HG02588 (cell line): ENCODE measurements around the gene CLBA1.
"Not testable (repeated sequence)": the region's sequence is repeated elsewhere in the genome, so short reads cannot be mapped to it uniquely, and the experiment has no call there.

Source experiments
- ATAC-seq: cut with Tn5 transposase; IDR thresholded peaks from one replicate; pipeline ENCODE4 v1.9.1; 2021; ENCODE audit warnings: mild to moderate bottlenecking, moderate library complexity; ENCODE audit not compliant: unreplicated experiment

CLBA1 gene

DNA sequence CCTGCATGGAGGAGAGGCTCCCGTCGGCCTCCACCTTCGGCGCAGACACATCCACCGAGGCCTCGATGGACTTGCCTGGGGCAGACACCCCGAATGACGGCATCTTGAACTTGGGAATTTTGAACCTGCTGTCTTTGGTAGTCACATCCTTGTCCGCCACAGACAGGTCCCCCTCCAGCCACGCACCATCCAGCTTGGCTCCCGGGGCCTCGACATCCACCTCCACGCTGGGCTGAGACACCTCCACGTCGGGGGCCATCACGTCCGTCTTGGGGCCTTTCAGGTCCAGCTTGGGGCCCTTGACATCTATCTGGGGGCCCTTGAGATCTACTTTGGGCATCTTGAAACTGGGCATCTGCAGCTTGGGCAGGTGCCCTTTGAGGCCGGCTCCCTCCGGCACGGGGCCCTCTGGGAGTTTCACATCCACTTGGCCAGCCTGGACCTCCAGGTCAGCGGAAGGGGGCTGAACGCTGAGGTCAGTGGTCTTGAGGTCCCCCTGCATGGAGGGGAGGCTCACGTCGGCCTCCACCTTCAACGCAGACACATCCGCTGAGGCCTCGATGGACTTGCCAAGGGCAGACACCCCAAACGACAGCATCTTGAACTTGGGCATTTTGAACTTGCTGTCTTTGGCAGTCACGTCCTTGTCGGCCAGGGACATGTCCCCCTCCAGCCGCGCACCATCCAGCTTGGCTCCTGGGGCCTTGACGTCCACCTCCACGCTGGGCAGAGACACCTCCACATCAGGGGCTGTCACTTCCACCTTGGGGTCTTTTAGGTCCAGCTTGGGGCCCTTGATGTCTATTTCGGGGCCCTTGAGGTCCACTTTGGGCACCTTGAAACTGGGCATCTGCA lies 37.5 kb upstream of the CLBA1 start:
- not testable (repeated sequence) for ATAC-seq

DNA sequence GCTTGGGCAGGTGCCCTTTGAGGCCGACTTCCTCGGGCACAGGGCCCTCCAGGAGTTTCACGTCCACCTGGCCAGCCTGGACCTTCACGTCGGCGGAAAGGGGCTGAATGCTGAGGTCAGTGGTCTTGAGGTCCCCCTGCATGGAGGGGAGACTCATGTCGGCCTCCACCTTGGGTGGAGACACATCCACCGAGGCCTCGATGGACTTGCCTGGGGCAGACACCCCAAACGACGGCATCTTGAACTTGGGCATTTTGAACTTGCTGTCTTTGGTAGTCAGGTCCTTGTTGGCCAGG lies 36.9 kb upstream of the CLBA1 start:
- no peak for ATAC-seq

DNA sequence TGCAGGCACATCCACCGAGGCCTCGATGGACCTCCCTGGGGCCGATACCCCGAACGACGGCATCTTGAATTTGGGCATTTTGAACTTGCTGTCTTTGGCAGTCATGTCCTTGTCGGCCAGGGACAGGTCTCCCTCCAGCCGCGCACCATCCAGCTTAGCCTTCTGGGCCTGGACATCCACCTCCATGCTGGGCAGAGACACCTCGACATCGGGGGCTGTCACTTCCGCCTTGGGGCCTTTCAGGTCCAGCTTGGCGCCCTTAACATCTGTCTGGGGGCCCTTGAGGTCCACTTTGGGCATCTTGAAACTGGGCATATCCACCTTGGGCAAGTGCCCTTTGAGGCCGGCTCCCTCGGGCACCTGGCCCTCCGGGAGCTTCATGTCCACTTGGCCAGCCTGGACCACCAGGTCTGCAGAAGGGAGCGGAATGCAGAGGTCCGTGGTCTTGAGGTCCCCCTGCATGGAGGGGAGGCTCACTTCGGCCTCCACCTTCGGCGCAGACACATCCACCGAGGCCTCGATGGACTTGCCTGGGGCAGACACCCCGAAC lies 36.1 kb upstream of the CLBA1 start:
- not testable (repeated sequence) for ATAC-seq

DNA sequence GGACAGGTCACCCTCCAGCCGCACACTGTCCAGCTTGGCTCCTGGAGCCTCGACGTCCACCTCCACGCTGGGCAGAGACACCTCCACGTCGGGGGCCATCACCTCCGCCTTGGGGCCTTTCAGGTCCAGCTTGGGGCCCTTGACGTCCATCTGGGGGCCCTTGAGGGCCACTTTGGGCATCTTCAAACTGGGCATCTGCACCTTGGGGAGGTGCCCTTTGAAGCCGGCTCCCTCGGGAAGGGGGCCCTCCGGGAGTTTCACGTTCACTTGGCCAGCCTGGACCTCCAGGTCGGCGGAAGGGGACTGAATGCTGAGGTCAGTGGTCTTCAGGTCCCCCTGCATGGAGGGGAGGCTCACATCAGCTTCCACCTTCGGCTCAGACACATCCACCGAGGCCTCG lies 35.6 kb upstream of the CLBA1 start:
- no peak for ATAC-seq

DNA sequence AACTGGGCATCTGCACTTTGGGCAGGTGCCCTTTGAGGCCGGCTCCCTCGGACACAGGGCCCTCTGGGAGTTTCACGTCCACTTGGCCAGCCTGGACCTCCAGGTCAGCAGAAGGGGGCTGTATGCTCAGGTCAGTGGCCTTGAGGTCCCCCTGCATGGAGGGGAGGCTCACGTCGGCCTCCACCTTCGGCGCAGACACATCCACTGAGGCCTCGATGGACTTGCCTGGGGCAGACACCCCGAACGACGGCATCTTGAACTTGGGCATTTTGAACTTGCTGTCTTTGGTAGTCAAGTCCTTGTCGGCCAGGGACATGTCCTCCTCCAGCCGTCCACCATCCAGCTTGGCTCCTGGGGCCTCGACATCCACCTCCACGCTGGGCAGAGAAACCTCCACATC lies 34.9 kb upstream of the CLBA1 start:
- ATAC-seq: not testable (repeated sequence)

DNA sequence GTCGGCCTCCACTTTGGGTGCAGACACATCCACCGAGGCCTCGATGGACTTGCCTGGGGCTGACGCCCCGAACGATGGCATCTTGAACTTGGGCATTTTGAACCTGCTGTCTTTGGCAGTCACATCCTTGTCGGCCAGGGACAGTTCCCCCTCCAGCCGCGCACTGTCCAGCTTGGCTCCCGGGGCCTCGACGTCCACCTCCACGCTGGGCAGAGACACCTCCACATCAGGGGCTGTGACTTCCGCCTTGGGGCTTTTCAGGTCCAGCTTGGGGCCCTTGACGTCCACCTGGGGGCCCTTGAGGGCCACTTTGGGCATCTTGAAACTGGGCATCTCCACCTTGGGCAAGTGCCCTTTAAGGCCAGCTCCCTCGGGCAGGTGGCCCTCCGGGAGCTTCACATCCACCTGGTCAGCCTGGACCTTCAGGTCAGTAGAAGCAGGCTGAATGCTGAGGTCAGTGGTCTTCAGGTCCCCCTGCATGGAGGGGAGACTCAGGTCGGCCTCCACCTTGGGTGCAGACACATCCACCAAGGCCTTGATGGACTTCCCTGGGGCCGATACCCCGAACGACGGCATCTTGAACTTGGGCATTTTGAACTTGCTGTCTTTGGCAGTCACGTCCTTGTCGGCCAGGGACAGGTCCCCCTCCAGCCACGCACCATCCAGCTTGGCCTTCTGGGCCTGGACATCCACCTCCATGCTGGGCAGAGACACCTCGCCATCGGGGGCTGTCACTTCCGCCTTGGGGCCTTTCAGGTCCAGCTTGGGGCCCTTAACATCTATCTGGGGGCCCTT lies 33.5 kb upstream of the CLBA1 start:
- ATAC-seq: not testable (repeated sequence)

DNA sequence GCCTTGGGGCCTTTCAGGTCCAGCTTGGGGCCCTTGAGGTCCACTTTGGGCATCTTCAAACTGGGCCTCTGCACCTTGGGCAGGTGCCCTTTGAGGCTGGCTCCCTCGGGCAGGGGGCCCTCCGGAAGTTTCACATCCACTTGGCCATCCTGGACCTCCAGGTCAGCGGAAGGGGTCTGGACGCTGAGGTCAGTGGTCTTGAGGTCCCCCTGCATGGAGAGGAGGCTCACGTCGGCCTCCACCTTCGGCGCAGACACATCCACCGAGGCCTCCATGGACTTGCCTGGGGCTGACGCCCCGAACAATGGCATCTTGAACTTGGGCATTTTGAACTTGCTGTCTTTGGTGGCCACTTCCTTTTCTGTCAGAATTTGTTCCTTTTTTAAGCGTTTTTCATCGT lies 32.5 kb upstream of the CLBA1 start:
- no peak for ATAC-seq

DNA sequence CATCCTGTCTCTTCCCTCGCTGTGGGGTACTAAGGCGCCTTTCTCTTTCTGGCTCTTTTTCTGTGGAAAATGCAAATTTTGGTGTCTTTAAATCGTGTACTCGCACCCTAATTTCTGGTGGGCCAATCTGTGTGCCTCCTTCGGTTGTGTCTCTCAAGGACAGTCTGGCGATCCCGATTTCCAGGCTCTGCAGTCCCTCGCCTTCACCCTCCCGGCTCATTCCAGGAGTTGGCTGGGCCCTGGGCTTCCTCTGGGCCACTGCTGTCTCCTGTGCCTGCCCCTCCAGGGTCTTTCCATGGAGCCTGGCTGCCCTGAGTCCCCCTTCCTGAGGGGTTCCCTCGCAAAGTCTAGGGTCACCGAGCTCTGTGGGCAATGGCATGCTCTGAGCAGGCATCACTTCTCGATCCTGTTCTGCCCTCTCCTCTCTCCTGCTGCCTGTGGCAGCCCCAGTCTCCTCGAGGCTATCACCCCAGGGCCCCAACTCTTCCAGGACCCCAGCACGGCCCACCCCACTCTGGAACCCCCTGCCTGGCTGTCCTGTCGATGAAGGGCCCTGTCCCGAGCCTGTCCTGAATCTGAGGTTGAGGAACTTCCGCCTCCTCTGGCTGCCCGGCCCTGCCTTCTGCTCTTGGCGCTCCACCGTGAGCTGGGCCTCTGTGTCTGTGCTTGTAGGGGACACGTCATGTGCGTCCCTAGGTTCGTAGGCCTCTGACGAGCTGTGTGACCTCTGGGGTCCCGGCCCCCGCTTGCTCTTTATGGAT lies 31.5 kb upstream of the CLBA1 start:
- ATAC-seq: no peak

DNA sequence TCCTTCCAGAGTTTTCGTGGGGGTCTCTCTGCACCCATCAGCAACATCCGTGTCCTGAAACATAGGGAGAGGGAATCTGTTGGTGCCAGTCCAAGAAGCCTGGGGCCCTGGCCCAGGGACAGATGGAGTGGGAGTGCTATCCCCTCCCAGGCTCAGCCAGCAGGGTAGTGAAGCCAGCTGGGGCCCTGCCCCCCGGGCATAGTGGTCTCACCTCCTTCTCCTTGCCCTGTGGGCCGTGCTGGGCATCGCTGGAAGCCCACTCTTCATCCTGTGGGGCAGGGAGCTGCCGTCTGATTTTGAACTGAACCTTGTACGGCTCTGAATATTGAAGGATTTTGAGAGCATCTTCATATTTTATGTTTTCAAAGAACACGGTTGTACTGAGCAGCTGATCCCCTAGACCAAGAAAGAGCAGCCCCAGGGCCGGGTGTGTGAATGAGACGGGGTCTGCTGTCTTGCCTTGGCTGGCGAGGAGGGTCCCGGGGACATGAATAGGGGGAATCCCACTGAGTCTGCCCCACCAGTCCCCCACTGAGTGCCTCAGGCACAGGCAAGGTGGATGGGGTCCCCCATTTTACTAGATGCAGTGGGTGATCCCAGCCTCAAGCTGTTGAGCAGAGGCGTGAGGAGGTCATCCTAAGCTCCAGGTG lies 30.7 kb upstream of the CLBA1 start:
- ATAC-seq: no peak

DNA sequence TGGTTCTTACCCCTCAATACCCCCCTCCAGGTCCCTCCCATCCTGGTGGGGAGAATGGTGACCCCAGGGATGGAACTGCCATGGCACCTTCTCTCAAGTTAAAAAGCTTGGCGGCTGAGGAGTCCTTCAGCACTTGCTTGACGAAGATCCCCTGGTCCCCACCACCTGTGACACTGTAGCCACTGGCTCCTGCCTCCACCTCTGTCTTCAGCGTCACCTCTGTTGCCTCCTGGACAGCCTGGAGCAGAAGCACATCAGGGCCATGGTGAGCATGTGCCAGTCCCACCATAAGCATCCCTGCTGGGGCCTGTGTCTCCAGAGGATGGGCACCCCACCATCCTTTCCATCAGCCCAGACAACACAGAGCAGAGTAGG lies 30.2 kb upstream of the CLBA1 start:
- no peak for ATAC-seq

DNA sequence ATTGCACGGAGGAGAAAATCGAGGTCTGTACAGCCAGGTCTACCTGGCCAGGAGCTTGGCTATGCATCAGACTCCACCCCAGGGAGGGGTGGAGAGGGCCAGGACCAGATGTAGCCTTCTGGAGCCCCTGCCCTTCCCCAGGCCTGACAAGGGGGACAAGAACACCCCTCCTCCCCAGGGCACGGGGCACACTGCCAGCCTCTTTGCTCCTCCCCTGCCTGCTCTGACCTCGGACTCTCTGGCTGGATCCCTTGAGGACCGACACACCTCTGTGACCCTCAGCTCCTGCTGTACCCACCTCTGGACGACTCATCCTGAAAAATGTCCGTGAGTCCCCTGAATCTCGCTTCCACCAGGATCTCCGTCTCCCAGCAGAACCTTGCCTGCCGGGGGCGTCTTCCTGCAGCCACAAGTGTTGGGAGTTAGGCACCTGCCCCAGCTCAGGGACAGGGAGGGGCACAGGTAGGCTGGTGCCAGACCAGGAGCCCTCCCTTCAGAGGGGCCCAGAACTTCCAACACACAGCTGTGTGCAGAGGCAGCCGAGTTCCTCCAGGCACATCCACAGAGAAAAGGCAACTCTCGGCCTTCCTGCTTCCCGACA lies 29.2 kb upstream of the CLBA1 start:
- ATAC-seq: no peak

DNA sequence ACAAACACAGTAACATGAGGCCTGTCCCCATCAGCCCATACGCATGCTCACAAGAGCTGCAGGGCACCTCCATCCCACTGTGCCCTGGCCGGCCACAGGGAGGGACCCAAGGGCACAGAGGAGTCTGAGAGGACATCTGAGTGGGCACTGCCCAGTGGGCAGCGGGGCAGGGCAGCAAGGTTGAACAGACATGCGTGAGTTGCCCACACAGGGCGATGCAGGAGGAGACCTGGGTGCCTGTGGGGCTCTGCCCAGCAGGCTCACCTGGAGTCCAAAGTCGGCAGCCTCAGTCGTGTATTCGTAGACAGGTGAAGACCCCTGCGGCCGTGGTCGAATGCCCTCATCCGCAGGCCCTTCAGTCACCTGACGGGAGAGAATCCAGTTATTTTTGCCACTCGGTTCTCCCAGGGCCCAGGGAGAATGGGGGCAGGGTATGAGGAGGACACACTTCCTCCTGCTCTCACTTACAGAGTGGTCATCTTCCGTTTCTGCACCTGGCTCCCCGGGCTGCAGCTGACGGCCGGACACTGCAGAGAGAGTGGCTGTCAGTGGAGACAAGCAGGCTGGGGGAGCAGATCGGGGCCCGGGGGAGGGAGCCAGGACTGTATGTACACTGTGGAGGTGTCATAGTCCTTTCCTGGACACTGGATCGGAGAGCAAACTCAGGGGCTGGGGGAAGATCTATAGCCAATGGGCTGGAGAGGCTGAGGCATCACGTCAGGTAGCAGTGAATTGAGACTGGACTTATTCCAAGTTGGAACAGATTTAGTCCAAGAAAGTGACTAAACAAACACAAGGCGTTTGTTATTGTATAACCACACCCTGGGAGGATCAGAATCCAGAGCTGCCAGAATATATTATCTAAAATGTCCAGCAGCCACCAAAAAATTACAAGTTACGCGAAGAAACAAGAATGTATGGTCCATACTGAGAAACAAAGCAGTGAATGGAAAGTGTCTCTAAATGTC lies 28.2 kb upstream of the CLBA1 start:
- ATAC-seq: no peak

DNA sequence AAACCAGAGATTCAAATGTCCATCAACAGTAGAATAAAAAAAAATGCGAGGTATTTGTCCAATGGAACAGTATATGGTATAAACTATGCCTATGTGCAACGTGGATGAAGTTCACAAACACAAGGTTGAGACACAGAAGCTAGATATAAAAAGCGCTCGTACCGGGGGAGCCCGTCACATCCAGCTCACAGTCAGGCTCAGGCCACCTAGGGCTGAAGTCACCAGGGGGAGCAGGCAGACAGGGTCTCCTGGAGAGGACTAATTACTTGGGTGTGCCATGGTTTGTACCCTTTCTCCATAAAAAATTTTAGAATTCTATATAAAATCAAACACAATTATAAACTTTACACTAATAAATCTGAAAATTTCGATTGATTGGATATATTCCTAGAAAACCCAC lies 21.0 kb upstream of the CLBA1 start:
- no peak for ATAC-seq

DNA sequence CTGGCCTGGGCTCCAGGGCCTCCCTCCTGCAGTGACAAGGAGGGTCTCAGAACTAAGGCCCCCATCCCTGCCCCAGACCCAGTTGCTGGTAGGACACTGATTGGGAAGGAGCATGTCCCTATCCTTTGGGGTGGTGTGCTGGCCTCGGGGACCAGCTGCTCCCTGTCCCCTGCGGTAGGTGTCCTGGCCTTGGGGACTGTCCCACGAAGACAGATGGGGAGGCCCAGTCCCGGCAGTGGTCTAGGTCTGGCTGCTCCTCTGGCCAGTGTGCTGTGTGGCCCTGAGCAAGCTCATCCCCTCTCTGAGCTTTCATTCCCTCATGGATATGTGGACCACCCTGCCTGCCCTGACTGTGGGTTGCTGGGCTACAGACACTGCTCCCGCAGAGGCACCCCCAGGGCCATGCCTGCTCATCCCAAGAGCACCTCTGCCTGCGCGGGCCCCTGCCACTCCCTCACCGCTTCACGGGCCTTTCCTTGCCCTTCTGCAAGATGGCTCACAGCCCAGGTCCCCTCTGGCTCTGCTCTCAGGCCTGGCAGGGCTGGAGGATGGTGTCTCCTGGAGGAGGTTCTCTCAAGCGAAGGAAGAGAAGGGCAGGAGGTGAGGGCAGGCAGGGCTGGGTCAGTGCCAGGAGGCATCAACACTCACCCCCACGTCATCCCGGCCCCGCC lies 19.9 kb upstream of the CLBA1 start:
- ATAC-seq: no peak

DNA sequence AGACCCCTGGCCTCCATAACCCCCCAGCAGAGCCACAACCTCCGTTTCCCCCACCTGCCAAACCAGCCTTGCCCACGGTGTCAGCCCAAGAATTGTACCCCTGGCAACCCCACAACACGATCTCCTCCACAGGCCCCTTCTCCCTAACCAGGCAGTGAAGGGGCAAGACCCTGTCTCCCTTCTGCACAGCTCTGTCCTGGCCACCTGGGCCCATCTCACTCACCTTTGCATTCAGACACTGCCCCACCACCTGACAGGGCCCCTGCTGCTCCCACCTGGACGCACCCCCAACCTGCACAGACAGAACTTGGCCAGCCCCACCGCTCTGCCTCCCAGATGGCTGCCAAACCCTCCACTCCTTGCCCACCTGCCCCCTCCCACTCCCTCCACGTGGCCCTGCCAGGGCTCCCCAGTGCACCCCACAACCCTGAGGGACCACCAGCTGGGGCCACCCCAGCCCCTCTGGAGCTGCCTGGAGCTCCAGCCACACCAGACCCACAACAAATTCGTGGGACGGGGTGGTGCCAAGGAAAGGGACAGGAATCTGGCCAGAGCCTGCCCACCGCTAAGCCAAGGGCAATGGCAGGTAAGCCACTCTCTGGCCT lies 19.2 kb upstream of the CLBA1 start:
- no peak for ATAC-seq

DNA sequence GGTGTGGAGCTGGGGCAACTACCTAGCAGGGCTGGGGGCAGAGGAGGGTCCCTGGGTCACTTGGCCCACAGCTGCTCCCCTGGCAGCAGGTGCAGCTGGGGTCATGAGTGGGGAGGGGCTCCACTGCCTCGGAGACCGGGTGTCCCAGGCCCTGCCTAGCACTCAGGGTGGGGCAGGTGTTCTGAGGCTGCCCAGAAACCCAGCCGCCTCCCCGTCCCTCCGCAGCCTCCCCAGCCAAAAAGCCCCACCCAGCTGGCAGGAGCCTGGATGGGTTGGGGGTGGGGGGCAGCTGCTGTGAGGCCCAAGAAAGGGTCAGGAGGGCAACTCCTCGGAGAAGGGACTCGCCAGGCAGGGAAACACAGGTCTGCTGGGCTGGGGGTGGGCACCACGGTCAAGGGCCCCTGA lies 18.6 kb upstream of the CLBA1 start:
- no peak for ATAC-seq

DNA sequence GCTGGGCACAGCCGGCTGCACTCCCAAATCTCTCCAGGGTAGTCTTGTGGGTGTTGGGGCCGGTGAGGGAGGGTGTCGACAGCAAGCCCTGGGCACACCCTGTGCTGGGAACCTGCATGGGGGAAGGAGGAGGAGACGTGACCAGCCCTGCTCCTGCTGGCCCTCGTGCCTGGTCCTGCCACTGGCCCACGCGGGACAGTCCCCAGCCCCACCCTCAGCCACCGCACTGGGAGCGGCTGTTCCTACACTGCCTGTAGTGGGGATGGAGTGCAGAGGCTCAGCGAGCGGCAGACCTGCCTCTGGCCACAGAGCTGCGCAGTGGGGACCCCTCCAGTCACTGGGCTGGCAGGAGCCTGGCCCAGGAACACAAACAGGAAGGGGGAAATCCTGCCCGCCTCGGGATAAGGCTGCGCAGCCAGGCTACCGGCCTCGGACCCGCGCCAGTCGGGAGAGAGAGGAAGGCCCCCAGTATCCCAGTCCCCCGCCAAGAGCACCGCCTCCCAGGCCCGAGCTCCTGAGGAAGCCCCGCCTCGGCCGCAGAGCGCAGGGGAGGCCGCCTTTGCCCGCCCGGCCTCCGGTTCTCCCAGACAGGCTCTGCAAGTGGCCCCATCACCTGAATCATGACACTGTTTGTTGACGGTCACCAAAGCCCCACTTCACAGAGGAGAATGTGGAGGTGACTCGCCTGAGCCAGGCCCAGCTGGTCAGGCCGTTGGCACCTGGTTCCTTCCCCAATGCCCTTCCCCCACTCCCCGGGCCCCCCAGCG lies 18.0 kb upstream of the CLBA1 start:
- no peak for ATAC-seq

DNA sequence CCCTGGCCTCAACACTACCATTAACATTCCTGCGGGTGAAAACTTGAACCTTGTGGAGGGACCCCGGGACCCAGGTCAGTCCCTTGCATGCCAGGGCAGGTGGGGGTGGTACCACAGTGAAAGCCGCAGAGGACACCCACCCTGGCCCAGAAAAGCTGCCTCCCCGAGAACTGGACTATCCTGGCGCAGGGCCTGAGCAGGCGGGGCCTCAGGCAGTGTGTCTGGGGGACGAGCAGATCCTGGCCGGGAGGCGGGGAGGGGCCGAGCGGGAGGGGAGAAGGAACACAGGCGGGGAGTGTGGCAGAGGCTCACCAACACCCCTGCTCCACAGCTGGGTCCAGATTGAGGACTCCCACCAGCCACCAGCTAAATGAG lies 17.4 kb upstream of the CLBA1 start:
- no peak for ATAC-seq
